CD4-positive, alpha-beta T cell treated with Interleukin-4 for 1 hour (primary cell): ENCODE data around the gene ZBTB8A.
"Not testable (repeated sequence)": the region's sequence is repeated elsewhere in the genome, so short reads cannot be mapped to it uniquely, and the experiment has no call there.

Experiments
- DNase-seq, 2 donors: peaks; one replicate each; pipeline ENCODE4 v3.0.0-alpha.2; 2020 to 2022

ZBTB8A gene

GRCh38 chr1:32539584-32540571 lies 651 bp downstream of the ZBTB8A start:
- no peak for DNase-seq

DNA sequence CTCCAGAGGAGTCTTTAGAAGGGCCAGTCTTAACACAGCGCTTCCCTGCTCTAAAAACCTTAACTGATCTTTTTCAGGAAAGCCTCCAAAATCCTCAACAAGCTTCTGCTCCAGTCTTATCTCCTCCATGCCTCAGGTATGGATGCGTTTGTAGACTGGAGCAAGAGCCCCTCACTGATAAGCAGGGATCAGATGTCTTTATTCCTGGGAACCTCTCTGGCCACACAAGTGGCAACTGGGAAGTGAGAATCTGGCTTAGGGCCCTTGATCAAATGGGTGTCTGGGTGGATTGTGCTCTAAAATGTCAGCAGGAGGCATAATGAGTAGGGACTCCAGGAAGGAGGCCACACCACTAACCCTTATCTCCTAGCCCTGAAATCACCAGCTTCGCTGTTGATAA lies 1.4 kb downstream of the ZBTB8A start:
- no peak for DNase-seq

DNA sequence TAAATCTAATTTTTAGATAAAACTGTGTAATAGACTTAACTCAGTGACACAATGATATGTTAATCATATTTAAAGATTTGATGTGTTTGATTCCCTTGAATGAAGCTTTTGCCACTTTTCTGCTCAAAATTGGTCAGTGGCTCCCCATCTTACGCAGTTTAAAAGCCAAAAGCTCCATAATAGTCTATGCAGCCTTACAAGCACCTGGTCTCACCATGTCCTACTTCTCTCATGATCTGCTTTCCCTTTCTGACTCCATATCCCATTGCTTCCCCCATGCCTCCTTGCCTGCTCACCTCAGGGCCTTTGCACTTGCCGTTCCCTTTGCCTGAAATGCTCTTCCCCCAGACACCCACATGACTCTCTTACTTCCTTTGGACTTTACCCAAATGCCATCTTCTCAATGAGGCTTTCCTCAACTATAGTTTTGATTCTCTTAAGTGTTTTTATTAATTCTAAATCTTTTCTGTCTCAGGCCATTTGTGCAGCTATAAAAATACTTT lies 1.9 kb downstream of the ZBTB8A start:
- no peak for DNase-seq

- no peak for DNase-seq
These were observed 7.4 kb downstream of the ZBTB8A start for GRCh38 chr1:32546611-32547010.

- no peak for DNase-seq
These were observed 10.4 kb downstream of the ZBTB8A start for GRCh38 chr1:32549616-32550015.

GRCh38 chr1:32554288-32554687 lies 15.1 kb downstream of the ZBTB8A start:
- DNase-seq = no peak

DNA sequence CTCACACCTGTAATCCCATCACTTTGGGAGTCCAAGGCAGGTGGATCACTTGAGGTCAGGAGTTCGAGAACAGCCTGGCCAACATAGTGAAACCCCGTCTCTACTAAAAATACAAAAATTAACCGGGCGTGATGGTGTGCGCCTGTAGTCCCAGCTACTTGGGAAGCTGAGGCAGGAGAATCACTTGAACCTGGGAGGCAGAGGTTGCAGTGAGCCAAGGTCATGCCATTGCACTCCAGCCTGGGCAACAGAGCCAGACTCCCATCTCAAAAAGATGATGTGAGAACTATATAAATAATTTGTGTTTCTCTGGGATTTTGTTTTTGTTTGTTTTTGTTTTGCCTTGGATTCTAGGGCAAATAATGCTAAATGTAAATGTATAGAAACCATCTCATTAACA lies 17.8 kb downstream of the ZBTB8A start:
- not testable (repeated sequence) for DNase-seq

GRCh38 chr1:32557812-32558211 lies 18.6 kb downstream of the ZBTB8A start:
- DNase-seq = no peak

DNA sequence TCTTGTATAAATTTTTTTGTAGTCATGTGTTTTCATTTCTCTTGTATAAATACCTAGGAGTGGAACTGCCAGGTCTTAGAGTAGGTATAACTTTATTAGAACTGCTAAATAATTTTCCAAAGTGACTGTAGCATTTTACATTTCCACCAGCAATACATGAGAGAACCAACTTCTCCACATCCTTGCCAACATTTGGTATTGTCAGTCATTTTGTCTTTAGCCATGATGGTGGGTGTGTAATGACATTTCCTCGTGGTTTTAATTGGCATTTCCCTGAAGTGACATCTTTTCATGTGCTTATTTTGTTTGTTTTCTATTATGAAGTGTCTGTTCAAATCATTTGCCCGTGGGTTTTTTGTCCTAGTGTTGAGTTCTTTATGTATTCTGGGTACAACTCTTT lies 29.7 kb downstream of the ZBTB8A start:
- DNase-seq = no peak

DNA sequence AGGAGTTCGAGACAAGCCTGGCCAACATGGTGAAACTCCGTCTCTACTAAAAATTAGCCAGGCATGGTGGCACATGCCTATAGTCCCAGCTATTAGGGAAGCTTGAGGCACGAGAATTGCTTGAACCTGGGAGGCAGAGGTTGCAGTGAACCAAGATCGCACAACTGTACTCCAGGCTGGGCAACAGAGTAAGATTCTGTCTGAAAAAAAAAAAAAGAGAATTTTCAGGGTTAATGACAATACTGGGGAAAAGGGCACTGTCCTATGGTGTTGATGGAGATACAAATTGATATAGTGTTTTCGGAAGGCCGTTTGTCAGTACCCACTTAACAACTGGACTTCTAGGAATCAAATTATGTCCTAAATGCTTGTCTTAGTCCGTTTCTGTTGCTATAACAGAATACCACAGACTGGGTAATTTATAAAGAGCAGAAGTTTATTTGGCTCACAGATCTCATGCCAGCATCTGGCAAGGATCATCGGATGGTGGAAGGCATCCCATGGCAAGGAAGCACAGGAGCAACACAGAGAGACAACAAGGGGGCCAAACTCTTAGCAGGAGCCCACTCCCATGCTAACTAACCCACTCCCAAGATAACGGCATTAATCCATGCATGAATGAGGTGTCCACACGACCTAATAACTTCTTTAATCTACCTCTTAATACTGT lies 41.3 kb downstream of the ZBTB8A start:
- no peak for DNase-seq

DNA sequence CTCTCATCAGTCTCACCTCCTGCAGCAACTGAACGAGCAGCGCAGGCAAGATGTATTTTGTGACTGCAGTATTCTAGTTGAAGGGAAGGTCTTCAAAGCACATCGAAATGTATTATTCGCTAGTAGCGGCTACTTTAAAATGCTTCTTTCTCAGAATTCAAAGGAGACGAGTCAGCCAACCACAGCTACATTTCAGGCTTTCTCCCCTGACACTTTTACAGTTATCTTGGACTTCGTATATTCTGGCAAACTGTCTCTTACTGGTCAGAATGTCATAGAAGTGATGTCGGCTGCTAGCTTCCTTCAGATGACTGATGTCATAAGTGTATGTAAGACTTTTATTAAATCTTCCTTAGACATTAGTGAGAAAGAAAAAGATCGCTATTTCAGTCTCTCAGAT lies 53.7 kb downstream of the ZBTB8A start:
- no peak for DNase-seq

GRCh38 chr1:32600034-32600433 lies 60.8 kb downstream of the ZBTB8A start:
- no peak for DNase-seq

DNA sequence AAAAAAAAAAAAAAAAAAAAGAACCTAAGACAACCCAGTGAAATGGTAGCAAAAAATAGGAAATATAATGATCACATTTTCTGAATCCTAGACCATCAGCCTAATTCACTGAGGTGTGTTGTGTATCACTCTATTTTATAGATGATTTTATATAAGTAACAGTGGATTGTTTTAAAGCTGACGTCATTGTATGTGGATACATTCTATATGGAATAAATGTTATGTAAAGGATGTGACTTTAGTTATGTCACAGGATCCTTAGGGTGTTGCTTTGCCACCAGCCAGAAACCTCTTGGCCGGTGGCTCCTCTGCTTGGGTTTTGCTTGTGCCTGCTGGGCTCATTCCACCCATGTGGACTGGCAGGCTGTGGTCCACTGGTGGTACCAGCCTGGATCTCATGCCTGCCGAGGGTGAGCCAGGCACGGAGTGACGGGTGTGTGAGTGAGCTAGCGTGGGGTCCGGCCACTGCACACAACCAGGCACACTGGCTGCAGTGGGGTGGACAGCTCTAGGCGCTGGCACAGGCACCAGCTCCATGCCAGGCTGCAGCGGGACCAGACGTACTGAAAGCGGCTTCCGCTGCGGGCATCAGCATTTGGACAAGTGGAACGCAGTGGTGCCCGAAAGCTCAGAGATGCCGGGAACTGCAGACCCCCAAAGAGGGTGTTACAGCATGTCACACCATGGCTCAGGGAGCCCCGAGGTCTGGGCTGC lies 66.6 kb downstream of the ZBTB8A start:
- DNase-seq = no peak

- no peak for DNase-seq
These were observed 67.5 kb downstream of the ZBTB8A start for GRCh38 chr1:32606565-32607371.

DNA sequence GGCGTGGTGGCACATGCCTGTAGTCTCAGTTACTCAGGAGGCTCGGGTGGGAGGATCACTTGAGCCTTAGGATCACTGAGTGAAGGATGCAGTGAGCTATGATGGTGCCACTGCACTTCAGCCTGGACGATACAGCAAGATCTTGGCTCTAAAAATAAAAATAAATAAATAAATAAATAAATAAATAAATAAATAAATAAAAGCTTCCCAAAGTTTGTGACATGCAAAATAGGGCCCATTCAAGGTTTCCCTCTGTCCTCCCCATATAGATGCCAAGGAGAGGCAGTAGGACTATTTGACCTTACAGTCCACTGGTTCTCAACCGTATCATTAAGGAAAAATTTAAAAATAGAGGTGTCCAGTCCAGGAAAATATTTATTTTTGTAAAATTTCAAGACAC lies 70.0 kb downstream of the ZBTB8A start:
- DNase-seq = no peak

- DNase-seq = no peak
These were observed 72.6 kb downstream of the ZBTB8A start for GRCh38 chr1:32611859-32612188.

DNA sequence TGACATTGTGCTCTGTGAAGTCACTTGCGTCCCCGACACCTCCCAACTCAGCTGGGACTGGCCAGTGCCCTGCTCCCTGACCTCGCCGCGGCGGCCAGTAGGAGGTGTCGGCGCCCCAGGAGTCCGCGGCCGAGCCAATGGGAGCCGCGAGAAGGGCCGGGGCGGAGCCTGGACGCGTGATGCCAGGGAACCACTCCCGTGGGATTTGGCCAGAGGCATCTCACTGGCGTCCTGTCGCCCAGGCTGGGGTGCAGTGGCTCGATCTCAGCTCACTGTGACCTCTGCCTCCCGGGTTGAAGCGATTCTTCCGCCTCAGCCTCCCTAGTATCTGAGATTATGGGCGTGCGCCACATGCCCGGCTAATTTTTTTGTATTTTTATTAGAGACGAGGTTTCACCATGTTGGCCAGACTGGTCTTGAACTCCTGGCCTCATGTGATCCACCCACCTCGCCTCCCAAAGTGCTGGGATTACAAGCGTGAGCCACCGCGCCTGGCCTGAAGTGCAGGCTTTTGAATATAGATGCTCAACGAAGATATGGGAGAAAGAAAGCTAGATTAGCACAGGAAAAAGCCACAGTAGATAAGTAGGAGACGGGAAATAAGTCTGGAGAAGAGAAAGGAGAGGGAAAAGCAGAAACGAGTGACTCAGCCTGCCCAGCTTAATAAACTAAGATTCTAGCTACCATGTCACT lies 73.1 kb downstream of the ZBTB8A start:
- peak; percentile 44 to 63 for DNase-seq

DNA sequence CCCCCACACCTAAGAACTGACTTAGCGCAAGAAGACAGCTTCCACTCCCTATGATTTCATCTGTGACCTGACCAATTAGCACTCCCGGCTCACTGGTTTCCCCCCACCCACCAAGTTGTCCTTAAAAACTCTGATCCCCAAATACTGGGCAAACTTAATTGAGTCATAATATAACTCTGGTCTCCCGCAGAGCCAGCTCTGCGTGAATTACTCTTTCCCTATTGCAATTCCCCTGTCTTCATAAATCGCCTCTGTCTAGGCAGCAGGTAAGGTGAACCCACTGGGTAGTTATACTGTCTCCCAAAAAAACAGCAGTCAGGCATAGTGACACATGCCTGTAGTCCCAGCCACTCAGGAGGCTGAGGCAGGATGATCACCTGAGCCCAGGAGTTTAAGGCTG lies 74.2 kb downstream of the ZBTB8A start:
- no peak for DNase-seq

DNA sequence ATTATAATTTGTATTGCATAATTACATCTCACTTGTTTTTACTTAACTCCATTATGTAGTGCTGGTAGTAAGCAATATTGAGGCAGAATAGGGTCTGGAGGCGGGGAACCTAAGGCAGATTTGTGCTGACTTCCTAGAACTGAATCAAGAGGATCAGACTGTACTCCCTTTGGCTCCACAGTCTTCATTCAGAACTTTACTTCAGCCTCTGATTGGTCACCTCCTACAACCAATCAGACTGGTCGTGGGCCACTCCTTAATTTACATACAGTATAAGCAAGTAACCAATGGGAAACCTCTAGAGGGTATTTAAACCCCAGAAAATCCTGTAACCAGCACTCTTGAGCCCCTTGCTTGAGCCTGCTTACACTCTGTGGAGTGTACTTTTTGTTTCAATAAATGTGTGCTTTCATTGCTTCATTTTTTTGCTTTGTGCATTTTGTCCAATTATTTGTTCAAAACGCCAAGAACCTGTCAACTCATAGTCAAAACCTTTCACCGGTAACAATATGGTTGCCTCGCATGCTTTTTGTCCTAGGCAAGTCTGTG lies 79.5 kb downstream of the ZBTB8A start:
- DNase-seq = no peak

DNA sequence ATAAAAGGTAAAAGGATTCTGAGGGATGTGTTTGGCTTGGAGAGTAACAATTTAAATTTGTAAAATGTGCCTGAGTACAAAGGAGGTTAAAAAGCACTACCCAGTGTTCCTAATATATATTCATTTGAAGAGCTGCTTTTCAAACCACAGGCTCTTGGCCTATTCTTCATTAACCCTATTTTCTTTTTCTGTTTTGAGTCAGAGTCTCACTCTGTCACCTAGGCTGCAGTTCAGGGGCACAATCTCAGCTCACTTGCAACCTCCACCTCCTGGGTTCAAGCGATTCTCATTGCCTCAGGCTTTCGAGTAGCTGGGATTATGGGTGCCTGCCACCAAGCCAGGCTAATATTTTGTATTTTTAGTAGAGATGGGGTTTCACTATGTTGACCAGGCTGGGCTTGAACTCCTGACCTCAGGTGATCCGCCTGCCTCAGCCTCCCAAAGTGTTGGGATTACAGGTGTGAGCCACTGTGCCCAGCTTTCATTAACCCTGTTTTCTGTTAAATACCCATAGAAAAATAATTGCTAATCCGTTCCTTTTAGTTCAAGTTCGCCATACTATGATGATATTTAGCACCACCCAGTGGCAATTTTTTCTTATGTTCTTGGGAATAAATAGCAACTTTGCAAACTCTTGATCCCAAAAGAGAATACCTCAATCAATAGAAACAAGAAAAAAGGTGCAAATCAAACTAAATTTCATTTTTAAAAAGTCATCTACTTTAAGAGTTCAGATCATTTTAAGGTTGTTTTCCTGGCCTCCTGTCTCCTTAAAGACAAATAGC lies 80.7 kb downstream of the ZBTB8A start:
- no peak for DNase-seq

- no peak for DNase-seq
These were observed 83.0 kb downstream of the ZBTB8A start for GRCh38 chr1:32622205-32622604.
